ENCODE results near the gene DEFB123.
"Not testable (repeated sequence)": the region's sequence is repeated elsewhere in the genome, so short reads cannot be mapped to it uniquely, and the experiment has no call there.

The DEFB123 gene

GRCh38 chr20:31440012-31440659 lies at the start of gene DEFB123:
TSS of gene DEFB123 (plus strand) at chr20:31440632. CDS start at chr20:31440699, 67 bp downstream.
- DNase-seq = no peak

- DNase-seq = no peak
Observed at GRCh38 chr20:31392836-31393235, 47.6 kb upstream of the DEFB123 start.

- no peak for DNase-seq
Observed at GRCh38 chr20:31394900-31395299, 45.5 kb upstream of the DEFB123 start.

GRCh38 chr20:31403886-31404285 lies 36.5 kb upstream of the DEFB123 start:
- DNase-seq = no peak

- no peak for DNase-seq
Observed at GRCh38 chr20:31406115-31406514, 34.3 kb upstream of the DEFB123 start, which contains the start of gene DEFB121. TSS of gene DEFB121 (minus strand) at chr20:31406215. CDS start at chr20:31406152, 63 bp downstream.

- no peak for DNase-seq
Observed at GRCh38 chr20:31410011-31410410, 30.4 kb upstream of the DEFB123 start.

GRCh38 chr20:31414381-31414780 lies 26.1 kb upstream of the DEFB123 start:
- no peak for DNase-seq

- DNase-seq = no peak
Observed at GRCh38 chr20:31415653-31416052, 24.8 kb upstream of the DEFB123 start.

- no peak for DNase-seq
Observed at GRCh38 chr20:31418307-31418706, 22.1 kb upstream of the DEFB123 start.

GRCh38 chr20:31425797-31426196 lies 14.6 kb upstream of the DEFB123 start:
- no peak for DNase-seq

- DNase-seq = not testable (repeated sequence)
Observed at GRCh38 chr20:31426891-31427551, 13.4 kb upstream of the DEFB123 start.

GRCh38 chr20:31427576-31427975 lies 12.9 kb upstream of the DEFB123 start:
- DNase-seq = not testable (repeated sequence)

GRCh38 chr20:31430568-31431115 lies 9.8 kb upstream of the DEFB123 start:
- no peak for DNase-seq

- no peak for DNase-seq
Observed at GRCh38 chr20:31446084-31446819, 5.8 kb downstream of the DEFB123 start.

GRCh38 chr20:31449511-31450414 lies 9.3 kb downstream of the DEFB123 start:
- DNase-seq = no peak

- no peak for DNase-seq
Observed at GRCh38 chr20:31452575-31452974, 12.1 kb downstream of the DEFB123 start.

GRCh38 chr20:31454361-31454760 lies 13.9 kb downstream of the DEFB123 start:
- no peak for DNase-seq

- not testable (repeated sequence) for DNase-seq
Observed at GRCh38 chr20:31470946-31471345, 30.5 kb downstream of the DEFB123 start.

- no peak for DNase-seq
Observed at GRCh38 chr20:31472395-31473330, 32.2 kb downstream of the DEFB123 start.

- no peak for DNase-seq
Observed at GRCh38 chr20:31473331-31474096, 33.1 kb downstream of the DEFB123 start.

GRCh38 chr20:31474097-31474436 lies 33.6 kb downstream of the DEFB123 start:
- DNase-seq = no peak

Measured in activated naive CD4-positive, alpha-beta T cell treated with Interleukin-2 at 50 U/mL for 16 hours (primary cell).